Gastrocnemius medialis (tissue), 4 donors: ENCODE results near the gene ZP3.
"Not testable (repeated sequence)": the region's sequence is repeated elsewhere in the genome, so short reads cannot be mapped to it uniquely, and the experiment has no call there.

ENCODE experiments used
- CTCF ChIP-seq, 5 experiments: fragments of 450-650 bp in 3 of 5; fragments of 200-600 bp in 2 of 5; sonication (generic) in 2 of 5; IDR thresholded peaks in 4 of 5; conservative IDR thresholded peaks in 1 of 5; 1 replicate in 4 of 5; 2 replicates in 1 of 5; pipeline ENCODE4 v1.5.1; 2016 to 2019; ENCODE audit warnings: antibody characterized with exemption in 5 of 5, mild to moderate bottlenecking in 3 of 5, moderate library complexity in 3 of 5
- POLR2A ChIP-seq, 2 donors: fragments of 450-650 bp; IDR thresholded peaks; one replicate each; pipeline ENCODE4 v1.6.1; 2017; ENCODE audit warnings: antibody characterized with exemption in 2 of 2, mild to moderate bottlenecking in 2 of 2, moderate library complexity in 2 of 2

- not testable (repeated sequence) for TF ChIP-seq POLR2A (IDR thresholded peaks at IDR 0.05); CTCF (IDR thresholded peaks at IDR 0.05 in 4 of 5, conservative IDR thresholded peaks at IDR 0.05 in 1 of 5)
These were observed 20.8 kb downstream of the ZP3 start for GRCh38 chr7:76445577-76446008.
